A673 (cell line): Measurements from ENCODE around the gene IER5L. TPM values are rescaled to one million over a fixed set of nuclear protein-coding genes. Genes with fewer than 3 reads are reported as not detected.

Experiments
- BruUV-seq: library from RNA; stranded (reverse); fragments of 400-500 nt; replicated peaks from 2 replicates; lab custom pipeline; 2021; lab: Mats Ljungman, UMichigan
- CTCF ChIA-PET: fragments of 300-600 bp; sonication (Branson Sonifier 250); formaldehyde crosslinking; loops from one replicate; lab custom pipeline; 2022; ENCODE audit warnings: antibody characterized with exemption; lab: Charles Lee
- POLR2A ChIA-PET: fragments of 300-600 bp; sonication (Branson Sonifier 250); formaldehyde crosslinking; loops from one replicate; lab custom pipeline; 2022; ENCODE audit warnings: antibody characterized with exemption; ENCODE audit not compliant: low non-redundant PET; lab: Charles Lee
- DNase-seq: peaks from one replicate; pipeline ENCODE4 v3.0.0-alpha.2; 2015; ENCODE audit warnings: low spot score
- H3K27ac ChIP-seq: fragments of 200-600 bp; sonication (generic); 2 replicates; pipeline ENCODE4 v1.5.1; 2016; ENCODE audit warnings: mixed run types, low read depth, mild to moderate bottlenecking, mixed read lengths, antibody characterized with exemption, low read length; ENCODE audit not compliant: poor library complexity, severe bottlenecking
- H3K27me3 ChIP-seq: fragments of 200-600 bp; sonication (generic); replicated peaks from 2 replicates; pipeline ENCODE4 v1.6.1; 2017; ENCODE audit warnings: mixed run types, low read depth, mild to moderate bottlenecking, mixed read lengths, antibody characterized with exemption, low read length; ENCODE audit not compliant: insufficient read depth, poor library complexity
- H3K36me3 ChIP-seq: fragments of 200-600 bp; sonication (generic); 2 replicates; pipeline ENCODE4 v1.6.1; 2016; ENCODE audit warnings: mixed run types, mild to moderate bottlenecking, mixed read lengths, antibody characterized with exemption, low read length; ENCODE audit not compliant: insufficient read depth, poor library complexity, severe bottlenecking
- H3K4me1 ChIP-seq: fragments of 200-600 bp; sonication (generic); 2 replicates; pipeline ENCODE4 v1.6.1; 2017; ENCODE audit warnings: mixed run types, mild to moderate bottlenecking, mixed read lengths, antibody characterized with exemption, low read length; ENCODE audit not compliant: insufficient read depth, poor library complexity, severe bottlenecking
- H3K4me3 ChIP-seq: fragments of 200-600 bp; sonication (generic); 2 replicates; pipeline ENCODE4 v1.5.1; 2016; ENCODE audit warnings: low read depth, mixed run types, mild to moderate bottlenecking, mixed read lengths, low read length; ENCODE audit not compliant: poor library complexity, severe bottlenecking
- H3K9me3 ChIP-seq: fragments of 200-600 bp; sonication (generic); 2 replicates; pipeline ENCODE4 v1.6.1; 2016; ENCODE audit warnings: mixed run types, low read depth, mild to moderate bottlenecking, mixed read lengths, antibody characterized with exemption, low read length; ENCODE audit not compliant: poor library complexity, severe bottlenecking
- CTCF ChIP-seq: fragments of 300-800, 200-600 bp; sonication (generic); conservative IDR thresholded peaks from 2 replicates; pipeline ENCODE4 v1.5.1; 2017; ENCODE audit warnings: low read depth, mild to moderate bottlenecking, antibody characterized with exemption, low read length, moderate library complexity, mixed read lengths
- EZH2 ChIP-seq: fragments of 200-600 bp; sonication (generic); IDR thresholded peaks from 2 replicates; pipeline ENCODE4 v1.6.1; 2017; ENCODE audit warnings: borderline replicate concordance, low read depth, mild to moderate bottlenecking, mixed read lengths, antibody characterized with exemption, low read length; ENCODE audit not compliant: poor library complexity, severe bottlenecking
- intact Hi-C: fragments of 100-400 bp; cut with micrococcal nuclease; formaldehyde crosslinking; loops from one replicate; pipeline ENCODE4 v1.10.0; 2022; ENCODE audit not compliant: unreplicated experiment
- total RNA-seq: library from RNA; stranded (reverse); gene quantifications from 2 replicates; pipeline ENCODE4 v1.2.3, GENCODE V29; 2021

IER5L gene
- total RNA-seq, 1 experiment from 2014 or later, result 14.0 TPM

- POLR2A ChIA-PET, result no interaction called here
- Histone ChIP-seq H3K4me3 (no peak overlapping the region), H3K36me3 (no peaks in the 10 kb centered on the region), H3K4me1 (peaks cover 7% of the 10 kb centered on the region), H3K9me3 (no peaks in the 10 kb centered on the region), H3K27me3 (no peaks in the 10 kb centered on the region), H3K27ac (no peak overlapping the region)
- DNase-seq, result no peak
- TF ChIP-seq CTCF (no peak), EZH2 (no peak)
- CTCF ChIA-PET, result no interaction called here
- BruUV-seq, result no TSS peak
- intact Hi-C loops, result no loop called here
Measured at GRCh38 chr9:129200255-129200654, 22.2 kb upstream of the IER5L start.

DNA sequence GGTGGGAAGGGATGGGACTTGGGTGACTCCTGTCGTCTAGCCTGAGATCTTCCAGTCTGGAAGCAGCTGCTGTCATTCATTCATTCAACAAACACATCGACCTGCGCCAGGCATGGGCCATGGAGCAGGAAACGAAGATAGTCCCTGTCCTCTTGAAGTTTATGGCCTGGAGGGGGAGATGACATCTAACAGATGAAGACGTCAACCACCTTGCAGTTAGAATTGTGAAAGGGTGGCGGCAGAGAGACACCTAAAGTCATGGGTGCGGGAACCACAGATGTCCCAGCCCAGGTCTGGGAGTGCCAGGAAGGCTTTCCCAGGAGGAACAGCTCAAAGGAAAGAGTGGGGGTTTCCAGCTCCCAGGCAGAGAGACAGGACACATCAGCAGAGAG is 21.0 kb upstream of the IER5L start:
- peaks cover 7% of the 10 kb centered on the region for H3K4me1 ChIP-seq
- intact Hi-C loops, result no loop called here
- ChIA-PET CTCF (no interaction called here), POLR2A (no interaction called here)
- no peaks in the 10 kb centered on the region for H3K36me3 ChIP-seq
- H3K4me3 ChIP-seq, result no peak overlapping the region
- no peak overlapping the region for H3K27ac ChIP-seq
- no peak for TF ChIP-seq CTCF
- H3K27me3 ChIP-seq, result no peaks in the 10 kb centered on the region
- no peaks in the 10 kb centered on the region for H3K9me3 ChIP-seq
- BruUV-seq, result no TSS peak
- no peak for DNase-seq

DNA sequence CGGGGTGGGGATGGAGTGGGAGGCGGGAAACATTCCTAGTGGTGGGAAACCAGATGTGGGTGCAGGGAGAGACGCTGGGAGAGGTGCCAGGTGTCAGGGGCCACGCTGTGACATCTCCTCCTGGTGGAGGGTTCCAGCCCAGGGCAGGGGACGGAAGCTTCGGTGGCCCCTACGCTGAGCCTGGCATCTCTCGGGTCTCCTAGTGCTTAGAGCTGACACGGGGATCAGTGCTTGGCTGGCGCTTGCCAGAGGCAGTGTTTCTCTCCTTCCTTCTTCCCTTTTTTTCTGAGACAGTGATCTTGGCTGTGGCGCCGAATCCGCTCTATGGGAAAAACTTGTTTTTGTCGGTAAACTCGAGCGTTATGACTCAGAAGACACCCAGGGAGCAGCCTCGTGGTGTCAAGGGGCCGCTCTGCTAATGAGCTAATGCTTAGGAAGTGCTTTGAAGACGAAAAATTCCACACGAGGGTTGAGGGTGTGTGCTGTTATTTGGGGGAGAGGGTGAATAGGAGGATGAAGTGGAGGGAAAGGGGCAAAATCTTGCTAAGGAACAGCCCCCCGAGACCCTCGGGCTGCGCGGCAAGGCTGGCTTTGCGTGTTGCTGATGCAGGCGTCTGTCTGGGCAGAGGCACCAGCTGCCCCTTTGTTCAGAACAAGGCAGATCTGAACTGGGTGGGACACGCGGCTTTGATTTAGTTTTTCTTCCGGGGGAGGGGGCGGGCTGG is 20.4 kb upstream of the IER5L start:
- DNase-seq, result peak; percentile 74
- TF ChIP-seq EZH2 (no peak), CTCF (no peak)
- H3K27ac ChIP-seq, result no peak overlapping the region
- no peaks in the 10 kb centered on the region for H3K36me3 ChIP-seq
- H3K27me3 ChIP-seq, result no peaks in the 10 kb centered on the region
- no peaks in the 10 kb centered on the region for H3K9me3 ChIP-seq
- no TSS peak for BruUV-seq
- intact Hi-C loops, result no loop called here
- ChIA-PET CTCF (no interaction called here), POLR2A (no interaction called here)
- H3K4me1 ChIP-seq, result peaks cover 7% of the 10 kb centered on the region
- H3K4me3 ChIP-seq, result no peak overlapping the region
